GM18520 (cell line): ENCODE results near the gene COTL1.
"Not testable (repeated sequence)": the region's sequence is repeated elsewhere in the genome, so short reads cannot be mapped to it uniquely, and the experiment has no call there.

ENCODE experiments used
- ATAC-seq: cut with Tn5 transposase; IDR thresholded peaks from one replicate; pipeline ENCODE4 v1.9.1; 2021; ENCODE audit not compliant: unreplicated experiment

COTL1 gene

GRCh38 chr16:84643674-84644073 lies 25.8 kb upstream of the COTL1 start:
- no peak for ATAC-seq

- ATAC-seq: no peak
Observed at GRCh38 chr16:84643180-84643583, 25.3 kb upstream of the COTL1 start.

GRCh38 chr16:84641643-84642358 lies 23.9 kb upstream of the COTL1 start:
- ATAC-seq: no peak

- ATAC-seq: no peak
Observed at GRCh38 chr16:84640145-84640544, 22.3 kb upstream of the COTL1 start.

- ATAC-seq: no peak
Observed at GRCh38 chr16:84638231-84638806, 20.4 kb upstream of the COTL1 start.

GRCh38 chr16:84637709-84638108 lies 19.8 kb upstream of the COTL1 start:
- ATAC-seq: no peak

- no peak for ATAC-seq
Observed at GRCh38 chr16:84635702-84636101, 17.8 kb upstream of the COTL1 start.

GRCh38 chr16:84633622-84634021 lies 15.7 kb upstream of the COTL1 start:
- ATAC-seq: no peak

- not testable (repeated sequence) for ATAC-seq
Observed at GRCh38 chr16:84632862-84633261, 15.0 kb upstream of the COTL1 start.

- no peak for ATAC-seq
Observed at GRCh38 chr16:84631886-84632285, 14.0 kb upstream of the COTL1 start.

- ATAC-seq: no peak
Observed at GRCh38 chr16:84631153-84631466, 13.2 kb upstream of the COTL1 start.

GRCh38 chr16:84630446-84631152 lies 12.7 kb upstream of the COTL1 start:
- ATAC-seq: no peak

- no peak for ATAC-seq
Observed at GRCh38 chr16:84630009-84630408, 12.1 kb upstream of the COTL1 start.

- no peak for ATAC-seq
Observed at GRCh38 chr16:84629580-84629979, 11.7 kb upstream of the COTL1 start.

GRCh38 chr16:84628226-84628731 lies 10.4 kb upstream of the COTL1 start:
- ATAC-seq: no peak

- no peak for ATAC-seq
Observed at GRCh38 chr16:84625556-84625955, 7.7 kb upstream of the COTL1 start.

- ATAC-seq: not testable (repeated sequence)
Observed at GRCh38 chr16:84620913-84621312, 3.0 kb upstream of the COTL1 start.

- no peak for ATAC-seq
Observed at GRCh38 chr16:84618581-84619460, 943 bp upstream of the COTL1 start.

GRCh38 chr16:84617041-84617790 lies 662 bp downstream of the COTL1 start:
- peak; percentile 12 for ATAC-seq

GRCh38 chr16:84616515-84616914 lies 1.4 kb downstream of the COTL1 start:
- no peak for ATAC-seq
